Fibroblast of mammary gland (primary cell): Measurements from ENCODE around the gene ARHGAP8.
A peak's percentile ranks its signal among the peaks of the same experiment; 100 is the strongest.

ENCODE experiments used
- DNase-seq: peaks from one replicate; pipeline ENCODE4 v3.0.0-alpha.2; 2010; ENCODE audit warnings: low read depth
- H3K4me3 ChIP-seq: 2 replicates; pipeline ENCODE4 v1.5.1; 2011; ENCODE audit warnings: low read depth, mild to moderate bottlenecking, low read length, moderate library complexity; ENCODE audit not compliant: control insufficient read depth
- TF ChIP-seq, protein P1 (sequence below): conservative IDR thresholded peaks from 2 replicates; pipeline ENCODE4 v1.5.1; 2011; ENCODE audit warnings: low read depth, low read length, inconsistent platforms; ENCODE audit not compliant: control insufficient read depth, insufficient read depth

ARHGAP8 gene

DNA sequence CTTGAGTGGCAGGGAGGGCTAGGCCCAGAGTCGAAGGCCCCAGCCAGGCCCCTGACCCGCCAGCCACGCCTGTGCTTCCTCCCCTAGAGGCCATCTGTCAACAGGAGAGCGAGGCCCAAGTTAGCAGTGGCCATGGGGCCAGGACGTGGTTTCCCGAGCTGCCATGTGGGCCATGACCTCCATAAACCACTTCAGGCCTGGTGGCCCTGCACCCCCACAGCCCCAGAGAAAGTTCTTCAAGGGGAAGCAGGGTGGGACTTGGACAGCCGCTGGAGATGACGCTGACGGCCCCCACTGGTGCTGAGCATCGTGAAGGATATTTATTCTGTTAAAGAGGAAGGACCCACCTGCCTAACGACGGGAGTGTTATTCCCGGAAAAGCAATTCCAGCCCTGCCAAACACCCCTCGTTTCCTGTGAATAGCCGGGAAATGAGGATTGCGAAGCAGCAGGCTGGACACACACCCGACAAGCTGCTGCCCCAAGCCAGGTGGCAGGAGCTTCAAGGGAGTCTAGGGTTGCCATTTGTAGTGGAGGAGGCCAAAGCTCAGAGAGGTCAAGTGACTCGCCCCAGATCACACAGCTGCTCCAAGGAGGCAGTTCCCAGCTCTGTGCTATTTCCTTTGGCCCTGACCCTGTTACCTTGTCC is 37.5 kb upstream of the ARHGAP8 start:
- TF ChIP-seq, protein P1, sequence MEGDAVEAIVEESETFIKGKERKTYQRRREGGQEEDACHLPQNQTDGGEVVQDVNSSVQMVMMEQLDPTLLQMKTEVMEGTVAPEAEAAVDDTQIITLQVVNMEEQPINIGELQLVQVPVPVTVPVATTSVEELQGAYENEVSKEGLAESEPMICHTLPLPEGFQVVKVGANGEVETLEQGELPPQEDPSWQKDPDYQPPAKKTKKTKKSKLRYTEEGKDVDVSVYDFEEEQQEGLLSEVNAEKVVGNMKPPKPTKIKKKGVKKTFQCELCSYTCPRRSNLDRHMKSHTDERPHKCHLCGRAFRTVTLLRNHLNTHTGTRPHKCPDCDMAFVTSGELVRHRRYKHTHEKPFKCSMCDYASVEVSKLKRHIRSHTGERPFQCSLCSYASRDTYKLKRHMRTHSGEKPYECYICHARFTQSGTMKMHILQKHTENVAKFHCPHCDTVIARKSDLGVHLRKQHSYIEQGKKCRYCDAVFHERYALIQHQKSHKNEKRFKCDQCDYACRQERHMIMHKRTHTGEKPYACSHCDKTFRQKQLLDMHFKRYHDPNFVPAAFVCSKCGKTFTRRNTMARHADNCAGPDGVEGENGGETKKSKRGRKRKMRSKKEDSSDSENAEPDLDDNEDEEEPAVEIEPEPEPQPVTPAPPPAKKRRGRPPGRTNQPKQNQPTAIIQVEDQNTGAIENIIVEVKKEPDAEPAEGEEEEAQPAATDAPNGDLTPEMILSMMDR = no peak
- no peak for DNase-seq
- no peak overlapping the region for H3K4me3 ChIP-seq

DNA sequence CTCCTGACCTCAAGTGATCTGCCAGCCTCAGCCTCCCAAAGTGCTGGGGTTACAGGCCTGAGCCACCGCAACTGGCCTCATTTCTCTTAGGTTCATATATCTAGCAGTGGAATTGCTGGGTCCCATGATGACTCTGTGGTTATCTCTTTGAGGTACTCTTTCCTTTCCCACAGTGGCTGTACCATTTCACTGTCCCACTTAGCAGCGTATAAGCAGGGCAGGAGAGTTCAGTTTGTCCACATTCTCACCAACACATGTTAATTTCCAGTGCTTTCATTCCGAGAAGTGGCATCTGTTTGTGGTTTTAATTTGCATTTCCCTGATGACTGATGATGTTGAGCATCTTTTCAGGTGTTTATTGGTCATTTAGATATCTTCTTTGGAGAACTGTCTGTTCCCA is 34.0 kb upstream of the ARHGAP8 start:
- DNase-seq = no peak

DNA sequence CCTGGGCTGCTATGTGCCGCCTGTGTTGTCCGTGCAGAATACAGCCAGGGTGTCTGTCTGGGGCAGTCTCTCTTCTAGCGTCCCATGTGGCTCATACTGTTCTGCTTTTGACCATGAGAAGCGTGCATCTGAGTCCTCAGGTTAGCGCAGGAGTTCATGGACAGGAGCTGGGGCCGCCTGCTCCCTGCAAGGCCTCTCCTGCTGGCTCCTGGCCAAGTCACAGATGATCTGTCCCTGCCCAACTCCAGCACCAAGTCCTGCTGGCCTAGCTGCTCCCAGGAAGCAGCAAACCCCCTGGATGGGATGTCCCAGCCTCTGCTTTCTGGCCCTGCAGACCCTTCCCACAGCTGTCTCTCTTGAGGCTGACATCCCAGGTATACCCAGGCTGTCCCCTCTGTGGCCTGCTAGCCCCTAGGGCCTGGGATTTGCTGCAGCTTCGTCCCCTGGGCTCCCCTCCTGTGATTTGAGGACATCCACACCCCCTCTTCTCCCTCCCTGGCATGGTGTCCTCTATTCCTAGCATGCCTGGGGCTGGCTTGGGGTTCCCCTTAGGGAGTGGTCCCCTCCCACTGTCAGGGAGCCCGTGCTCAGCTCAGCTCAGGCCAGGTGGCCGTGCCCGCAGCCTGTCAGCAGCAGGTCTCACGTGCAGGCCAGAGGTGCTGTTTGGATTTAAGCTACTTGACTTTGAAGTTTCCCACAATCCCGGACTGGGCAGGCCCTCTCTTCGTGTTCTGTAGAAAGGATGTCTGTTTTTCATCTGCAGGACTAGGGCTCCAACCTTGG is 32.6 kb upstream of the ARHGAP8 start:
- H3K4me3 ChIP-seq = no peak overlapping the region
- DNase-seq = no peak
- TF ChIP-seq, protein P1 = no peak

More for the DNA sequence above, 34.0 kb upstream of the ARHGAP8 start:
- TF ChIP-seq, protein P1 = no peak
- no peak overlapping the region for H3K4me3 ChIP-seq

DNA sequence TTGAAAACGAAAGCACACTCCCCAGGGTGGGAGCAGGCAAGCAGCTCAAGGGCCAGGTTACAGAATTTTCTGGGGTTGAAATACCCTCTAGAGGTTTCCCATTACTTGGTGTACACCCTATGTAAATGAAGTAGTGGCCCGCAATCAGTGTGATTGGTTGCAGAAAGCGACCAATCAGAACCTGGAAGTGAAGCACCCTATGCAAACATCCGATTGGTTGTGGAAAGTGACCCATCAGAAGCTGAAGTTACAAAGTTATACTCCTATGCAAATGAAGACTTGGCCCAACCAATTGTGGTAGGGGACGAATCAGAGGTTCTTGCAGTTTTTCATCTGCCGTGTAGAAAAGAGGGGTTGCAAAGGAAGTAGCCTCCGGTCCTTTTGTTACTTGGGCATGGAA is 31.2 kb upstream of the ARHGAP8 start:
- TF ChIP-seq, protein P1 = no peak
- DNase-seq = no peak
- no peak overlapping the region for H3K4me3 ChIP-seq

DNA sequence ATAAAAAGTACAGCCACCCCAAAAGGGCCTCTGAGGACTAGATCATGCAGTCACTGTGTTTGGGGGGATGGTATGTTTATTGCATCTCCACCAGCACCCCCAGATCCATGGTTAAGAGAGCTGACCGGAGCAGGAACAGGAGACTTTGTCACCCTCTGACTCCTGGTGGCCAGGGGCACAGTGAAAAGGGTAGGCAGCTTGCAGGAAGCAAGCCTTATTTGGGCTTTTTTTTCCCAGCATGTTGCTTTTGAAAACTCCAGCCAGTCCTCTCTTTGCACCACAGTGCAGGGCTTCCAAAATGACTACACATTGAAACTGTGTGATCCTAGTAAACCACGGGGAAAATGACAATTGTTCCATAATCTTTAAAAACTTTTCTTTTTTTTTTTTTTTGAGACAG is 29.8 kb upstream of the ARHGAP8 start:
- TF ChIP-seq, protein P1 = no peak
- no peak overlapping the region for H3K4me3 ChIP-seq
- no peak for DNase-seq

DNA sequence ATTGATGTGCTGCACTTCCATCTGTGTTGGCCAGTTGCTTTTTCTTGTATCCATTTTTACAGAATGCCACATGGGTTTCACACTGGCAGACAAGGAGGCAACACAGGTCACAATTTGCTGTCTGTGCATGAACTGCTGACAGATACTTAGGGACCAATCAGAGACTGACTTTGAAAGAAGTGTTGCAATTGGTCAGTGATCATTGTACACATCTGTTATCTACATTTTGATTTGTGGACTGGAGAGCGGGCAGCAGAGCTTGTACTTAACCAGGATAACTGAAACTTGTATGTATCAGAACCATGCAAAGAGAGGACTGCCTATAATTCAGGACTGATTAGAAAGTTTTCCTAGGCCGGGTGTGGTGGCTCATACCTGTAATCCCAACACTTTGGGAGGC is 28.6 kb upstream of the ARHGAP8 start:
- peak; percentile 52 for DNase-seq
- no peak overlapping the region for H3K4me3 ChIP-seq
- TF ChIP-seq, protein P1 = no peak
